Cardiac muscle cell (in vitro differentiated cells and primary cell): ENCODE measurements around the gene PLXNA1. TPM values are rescaled to one million over a fixed set of nuclear protein-coding genes. Genes with fewer than 3 reads are reported as not detected.

Experiments used
- DNase-seq, 2 donors: peaks; one replicate each; pipeline versions ENCODE4 v3.0.0 to v3.0.0-alpha.2; 2010 to 2017; ENCODE audit warnings: low read depth in 1 of 2, low spot score in 1 of 2
- H3K27ac ChIP-seq: fragments of 200-600 bp; sonication (generic); 2 replicates; pipeline ENCODE4 v1.5.1; 2016
- H3K27me3 ChIP-seq: fragments of 200-600 bp; sonication (generic); 2 replicates; pipeline ENCODE4 v1.6.0; 2016; ENCODE audit warnings: control low read depth
- H3K36me3 ChIP-seq: fragments of 200-600 bp; sonication (generic); 2 replicates; pipeline ENCODE4 v1.5.1; 2016; ENCODE audit warnings: control low read depth
- H3K4me1 ChIP-seq: fragments of 200-600 bp; sonication (generic); 2 replicates; pipeline ENCODE4 v1.8.1; 2017; ENCODE audit warnings: low read depth, mild to moderate bottlenecking, mixed run types
- H3K4me3 ChIP-seq: fragments of 200-600 bp; sonication (generic); 2 replicates; pipeline ENCODE4 v1.5.1; 2016; ENCODE audit warnings: mild to moderate bottlenecking
- H3K9me3 ChIP-seq: fragments of 200-600 bp; sonication (generic); 2 replicates; pipeline ENCODE4 v1.5.1; 2017; ENCODE audit warnings: low read depth, mild to moderate bottlenecking, control low read depth
- polyA plus RNA-seq: library from polyadenylated mRNA; unstranded; fragments of >200 nt; fragmentation: Nextera tagmentation; extraction: Ambion mirVana; gene quantifications from 2 replicates; pipeline ENCODE4 v1.2.1, GENCODE V29; 2016
- total RNA-seq: library from RNA; depleted of rRNA; stranded (reverse); fragments of >200 nt; gene quantifications from 2 replicates; pipeline ENCODE4 v1.2.3, GENCODE V29; 2016
- TF ChIP-seq, protein P1 (sequence below): IDR thresholded peaks from 2 replicates; pipeline ENCODE4 v1.5.1; 2012; ENCODE audit warnings: low read depth, mild to moderate bottlenecking, low read length

The PLXNA1 gene
- total and polyA plus RNA-seq, 2 experiments from 2014 or later = 19.5 to 71.0 TPM

DNA sequence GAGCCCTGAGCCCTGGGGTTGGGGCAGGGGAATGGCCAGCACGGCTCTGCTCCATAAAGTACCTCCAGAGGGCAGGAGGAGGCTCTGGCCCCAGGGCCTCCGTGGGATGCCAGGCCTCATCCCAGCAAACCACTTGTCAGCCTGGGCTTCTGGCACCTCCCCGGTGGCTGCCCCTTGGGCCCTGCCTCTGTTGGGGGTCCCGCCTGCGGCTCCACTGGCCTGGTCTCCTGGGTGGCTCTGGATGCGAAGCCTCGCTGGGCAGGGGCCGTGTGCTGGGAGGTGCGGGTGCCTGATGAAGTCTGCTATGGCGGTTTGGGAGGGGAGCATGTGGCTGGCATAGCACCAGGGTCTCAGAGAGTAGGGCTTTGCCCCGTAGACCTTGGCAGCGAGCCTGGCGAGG, 37.6 kb downstream of the PLXNA1 start:
- H3K36me3 ChIP-seq = peaks cover 17% of the 10 kb centered on the region
- H3K9me3 ChIP-seq = no peaks in the 10 kb centered on the region

DNA sequence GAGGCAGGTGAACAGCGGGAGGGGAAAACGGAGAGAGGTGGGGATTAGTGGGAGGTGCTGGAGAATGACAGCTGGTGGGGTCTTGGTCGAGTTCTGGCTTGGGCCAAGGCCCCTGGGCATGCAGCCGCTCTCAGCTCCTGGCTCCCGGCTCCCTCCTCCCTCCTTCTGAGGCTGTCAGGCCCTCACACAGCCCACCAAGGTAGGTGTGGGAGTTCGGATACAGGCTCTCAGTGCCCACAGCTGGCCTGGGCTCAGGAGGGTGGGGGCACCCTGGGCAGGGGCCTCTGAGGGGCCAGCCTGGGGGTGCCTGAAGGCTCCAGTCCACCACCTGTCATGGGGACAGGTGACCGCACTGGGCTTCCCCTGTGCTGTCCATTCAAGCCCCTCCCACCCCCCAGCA, 39.9 kb downstream of the PLXNA1 start:
- TF ChIP-seq, protein P1, sequence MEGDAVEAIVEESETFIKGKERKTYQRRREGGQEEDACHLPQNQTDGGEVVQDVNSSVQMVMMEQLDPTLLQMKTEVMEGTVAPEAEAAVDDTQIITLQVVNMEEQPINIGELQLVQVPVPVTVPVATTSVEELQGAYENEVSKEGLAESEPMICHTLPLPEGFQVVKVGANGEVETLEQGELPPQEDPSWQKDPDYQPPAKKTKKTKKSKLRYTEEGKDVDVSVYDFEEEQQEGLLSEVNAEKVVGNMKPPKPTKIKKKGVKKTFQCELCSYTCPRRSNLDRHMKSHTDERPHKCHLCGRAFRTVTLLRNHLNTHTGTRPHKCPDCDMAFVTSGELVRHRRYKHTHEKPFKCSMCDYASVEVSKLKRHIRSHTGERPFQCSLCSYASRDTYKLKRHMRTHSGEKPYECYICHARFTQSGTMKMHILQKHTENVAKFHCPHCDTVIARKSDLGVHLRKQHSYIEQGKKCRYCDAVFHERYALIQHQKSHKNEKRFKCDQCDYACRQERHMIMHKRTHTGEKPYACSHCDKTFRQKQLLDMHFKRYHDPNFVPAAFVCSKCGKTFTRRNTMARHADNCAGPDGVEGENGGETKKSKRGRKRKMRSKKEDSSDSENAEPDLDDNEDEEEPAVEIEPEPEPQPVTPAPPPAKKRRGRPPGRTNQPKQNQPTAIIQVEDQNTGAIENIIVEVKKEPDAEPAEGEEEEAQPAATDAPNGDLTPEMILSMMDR = no peak
- DNase-seq = no peak
- Histone ChIP-seq H3K9me3 (no peaks in the 10 kb centered on the region), H3K4me3 (no peak overlapping the region), H3K4me1 (no peaks in the 10 kb centered on the region), H3K36me3 (peaks cover 11% of the 10 kb centered on the region), H3K27me3 (no peaks in the 10 kb centered on the region), H3K27ac (no peak overlapping the region)

More for the DNA sequence above, 37.6 kb downstream of the PLXNA1 start:
- no peak for DNase-seq
- Histone ChIP-seq H3K27me3 (no peaks in the 10 kb centered on the region), H3K4me1 (no peaks in the 10 kb centered on the region), H3K27ac (no peak overlapping the region), H3K4me3 (no peak overlapping the region)
- TF ChIP-seq, protein P1 = no peak

- H3K4me1 ChIP-seq = no peaks in the 10 kb centered on the region
- DNase-seq = no peak
- peaks cover 3% of the 10 kb centered on the region for H3K36me3 ChIP-seq
- H3K27me3 ChIP-seq = no peaks in the 10 kb centered on the region
- H3K4me3 ChIP-seq = no peak overlapping the region
- H3K27ac ChIP-seq = no peak overlapping the region
- TF ChIP-seq, protein P1 = no peak
- H3K9me3 ChIP-seq = no peaks in the 10 kb centered on the region
These were observed 42.5 kb downstream of the PLXNA1 start for GRCh38 chr3:127025456-127025855.

GRCh38 chr3:127026036-127026435, 43.1 kb downstream of the PLXNA1 start:
- H3K4me1 ChIP-seq = no peaks in the 10 kb centered on the region
- TF ChIP-seq, protein P1 = no peak
- H3K36me3 ChIP-seq = peaks cover 3% of the 10 kb centered on the region

GRCh38 chr3:127026661-127027060, 43.7 kb downstream of the PLXNA1 start:
- H3K27ac ChIP-seq = no peak overlapping the region
- no peaks in the 10 kb centered on the region for H3K27me3 ChIP-seq
- TF ChIP-seq, protein P1 = no peak
- H3K4me1 ChIP-seq = no peaks in the 10 kb centered on the region
- DNase-seq = no peak
- no peaks in the 10 kb centered on the region for H3K9me3 ChIP-seq
- H3K4me3 ChIP-seq = no peak overlapping the region
- H3K36me3 ChIP-seq = peaks cover 3% of the 10 kb centered on the region

More at GRCh38 chr3:127026036-127026435, 43.1 kb downstream of the PLXNA1 start:
- H3K9me3 ChIP-seq = no peaks in the 10 kb centered on the region
- H3K27me3 ChIP-seq = no peaks in the 10 kb centered on the region
- H3K27ac ChIP-seq = no peak overlapping the region
- no peak overlapping the region for H3K4me3 ChIP-seq
- no peak for DNase-seq
